Embryonic facial prominence (tissue), 1 donor: ENCODE data around the gene BCL2L2.
"Not testable (repeated sequence)": the region's sequence is repeated elsewhere in the genome, so short reads cannot be mapped to it uniquely, and the experiment has no call there.

Experiments
- DNase-seq: peaks from one replicate; pipeline ENCODE4 v3.0.0-alpha.2; 2016; ENCODE audit errors: extremely low spot score

The BCL2L2 gene

GRCh38 chr14:23306412-23307145 lies at the start of gene BCL2L2:
Gene BCL2L2 (plus strand): TSS chr14:23306833. CDS start chr14:23307768, 935 bp downstream.
- peak; percentile 84 for DNase-seq

- DNase-seq = no peak
These were observed 48.4 kb upstream of the BCL2L2 start for GRCh38 chr14:23258256-23258655.

DNA sequence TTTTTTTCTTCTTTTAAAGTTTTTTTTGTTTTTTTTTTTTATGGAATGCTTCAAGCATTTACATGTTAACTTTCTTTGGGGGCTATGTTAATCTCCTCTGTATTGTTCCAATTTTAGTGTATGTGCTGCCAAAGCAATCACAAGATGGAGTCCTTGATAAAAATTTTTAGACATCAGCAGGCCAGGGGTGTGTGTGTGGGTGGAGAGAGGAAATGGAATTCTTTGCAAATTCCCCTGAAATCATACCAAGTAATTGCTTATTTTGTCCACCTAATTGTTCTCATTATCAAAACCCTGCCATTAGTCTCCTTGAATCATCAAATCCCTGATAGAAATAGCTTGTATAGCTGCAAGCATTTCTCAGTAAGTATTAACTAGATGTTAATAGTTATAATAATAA lies 47.2 kb upstream of the BCL2L2 start:
- DNase-seq = no peak

- DNase-seq = not testable (repeated sequence)
These were observed 45.8 kb upstream of the BCL2L2 start for GRCh38 chr14:23260849-23261248.

DNA sequence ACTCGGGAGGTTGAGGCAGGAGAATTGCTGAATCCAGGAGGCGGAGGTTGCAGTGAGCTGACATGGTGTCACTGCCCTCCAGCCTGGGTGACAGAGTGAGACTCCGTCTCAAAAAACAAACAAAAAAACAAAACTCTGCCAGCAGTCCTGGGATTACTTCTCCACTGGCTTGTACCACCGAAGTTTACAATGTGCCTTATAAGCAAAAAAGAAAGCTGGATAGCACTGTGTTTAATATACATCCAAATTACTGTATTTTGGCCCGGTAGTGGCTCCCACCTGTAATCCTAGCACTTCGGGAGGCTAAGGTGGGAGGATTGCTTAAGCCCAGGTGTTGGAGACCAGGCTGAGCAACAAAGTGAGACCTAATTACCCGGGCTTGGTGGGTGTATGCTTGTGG lies 37.4 kb upstream of the BCL2L2 start:
- DNase-seq = no peak

- DNase-seq = no peak
These were observed 31.2 kb upstream of the BCL2L2 start for GRCh38 chr14:23275412-23275811.

- DNase-seq = no peak
These were observed 29.4 kb upstream of the BCL2L2 start for GRCh38 chr14:23277189-23277588.

GRCh38 chr14:23277928-23278327 lies 28.7 kb upstream of the BCL2L2 start:
- not testable (repeated sequence) for DNase-seq

- DNase-seq = no peak
These were observed 25.4 kb upstream of the BCL2L2 start for GRCh38 chr14:23281247-23281646.

- no peak for DNase-seq
These were observed 21.7 kb upstream of the BCL2L2 start for GRCh38 chr14:23284654-23285529.

GRCh38 chr14:23285530-23286019 lies 21.1 kb upstream of the BCL2L2 start:
- no peak for DNase-seq

DNA sequence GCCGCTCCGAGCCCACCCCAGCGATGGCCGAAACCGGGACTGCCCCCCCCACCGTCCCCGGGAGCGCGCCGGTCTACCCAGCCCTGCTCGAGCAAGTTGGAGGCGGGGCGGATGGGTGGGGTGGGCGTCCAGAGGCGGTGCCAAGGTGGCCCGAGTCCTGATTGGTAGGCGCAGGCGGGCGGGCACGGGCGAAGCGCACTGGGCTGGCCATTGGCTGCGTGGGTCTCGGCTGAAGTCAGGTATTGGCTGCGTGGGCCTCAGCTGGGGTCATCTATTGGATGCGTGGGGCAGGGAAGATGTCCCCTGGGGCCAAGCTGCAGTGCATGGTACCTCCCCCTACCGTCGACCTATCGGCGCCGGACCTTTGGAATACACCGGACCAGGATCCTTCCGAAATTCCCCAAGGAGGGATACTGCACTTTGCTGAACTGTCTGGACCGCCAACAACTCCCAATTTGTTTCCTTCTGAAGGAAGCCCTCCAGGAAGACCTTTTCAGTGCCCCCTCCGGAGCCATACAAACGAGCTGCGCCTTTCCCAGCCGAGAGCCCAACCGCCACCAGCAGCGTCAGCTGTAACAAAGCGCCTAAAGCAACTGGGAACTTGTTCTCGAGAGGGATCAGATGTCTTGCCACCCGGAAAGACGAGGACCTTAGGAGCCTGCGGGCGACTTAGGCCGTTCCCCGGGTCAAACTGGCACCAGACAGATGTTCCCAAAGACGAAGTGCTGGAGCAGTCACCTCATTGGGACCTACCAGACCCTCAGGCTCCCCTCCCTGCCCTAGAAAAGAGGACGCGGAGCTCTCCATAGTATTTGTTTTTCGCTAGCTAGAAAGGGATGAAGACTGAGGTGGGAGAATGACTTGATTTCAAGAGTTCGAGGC lies 20.4 kb upstream of the BCL2L2 start, which contains the start of gene HOMEZ:
HOMEZ (minus strand) TSS at position 113 of the 882 bp plus-strand sequence. CDS start 180 bp downstream, outside the sequence.
- peak; percentile 93 for DNase-seq

DNA sequence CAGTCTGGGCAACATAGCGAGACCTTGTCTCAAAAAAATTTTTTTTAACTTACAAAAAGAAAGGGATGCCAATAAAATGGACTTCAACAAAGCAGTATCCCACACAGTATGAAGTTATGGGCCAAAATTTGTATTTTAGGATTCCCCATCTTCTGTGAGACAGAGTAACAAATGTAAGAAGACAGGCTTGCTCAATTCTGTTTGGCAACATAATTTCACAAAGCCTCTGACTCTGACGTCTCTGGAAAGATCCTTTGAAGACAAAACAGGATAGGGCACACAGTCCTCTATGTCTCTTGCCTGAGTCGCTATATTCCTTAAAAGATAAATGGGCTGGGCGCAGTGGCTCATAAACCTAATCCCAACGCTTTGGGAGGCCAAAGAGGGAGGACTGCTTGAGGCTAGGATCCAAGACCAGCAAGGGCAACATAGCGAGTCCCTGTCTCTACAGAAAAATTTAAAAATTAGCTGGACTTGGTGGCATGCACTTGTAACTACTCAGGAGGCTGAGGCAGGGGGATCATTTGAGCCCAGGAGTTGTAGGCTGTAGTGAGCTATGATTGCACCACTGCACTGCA lies 19.6 kb upstream of the BCL2L2 start:
- no peak for DNase-seq

DNA sequence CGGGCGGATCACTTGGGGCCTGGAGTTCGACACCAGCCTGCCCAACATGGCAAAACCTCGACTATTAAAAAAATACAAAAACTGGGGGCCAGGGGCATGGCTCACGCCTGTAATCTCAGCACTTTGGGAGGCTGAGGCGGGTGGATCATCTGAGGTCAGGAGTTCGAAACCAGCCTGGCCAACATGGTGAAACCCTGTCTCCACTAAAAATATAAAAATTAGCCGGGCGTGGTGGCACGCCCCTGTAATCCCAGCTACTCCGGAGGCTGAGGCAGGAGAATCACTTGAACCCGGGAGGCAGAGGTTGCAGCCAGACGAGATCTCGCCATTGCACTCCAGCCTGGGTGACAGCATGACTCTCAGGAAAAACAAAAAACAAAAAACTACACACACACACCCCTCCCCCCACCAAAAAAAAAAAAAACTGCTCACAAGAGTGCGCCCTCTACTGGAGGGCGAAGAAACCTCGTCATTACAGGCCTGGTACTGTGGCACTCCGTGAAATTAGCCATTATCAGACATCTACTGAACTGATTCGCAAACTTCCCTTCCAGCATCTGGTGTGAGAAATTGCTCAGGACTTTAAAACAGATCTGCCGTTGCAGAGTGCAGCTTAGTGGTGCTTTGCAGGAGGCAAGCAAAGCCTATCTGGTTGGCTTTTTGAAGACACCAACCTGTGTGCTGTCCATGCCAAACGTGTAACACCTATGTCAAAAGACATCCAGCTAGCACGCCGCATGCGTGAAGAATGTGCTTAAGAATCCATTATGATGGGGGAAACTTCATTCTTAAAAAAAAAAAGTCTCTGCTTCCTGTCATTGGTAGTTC lies 11.7 kb upstream of the BCL2L2 start:
- no peak for DNase-seq

- no peak for DNase-seq
These were observed 10.4 kb upstream of the BCL2L2 start for GRCh38 chr14:23296012-23296777.

GRCh38 chr14:23297096-23297495 lies 9.5 kb upstream of the BCL2L2 start:
- no peak for DNase-seq

- no peak for DNase-seq
These were observed 8.9 kb upstream of the BCL2L2 start for GRCh38 chr14:23297611-23298277.

DNA sequence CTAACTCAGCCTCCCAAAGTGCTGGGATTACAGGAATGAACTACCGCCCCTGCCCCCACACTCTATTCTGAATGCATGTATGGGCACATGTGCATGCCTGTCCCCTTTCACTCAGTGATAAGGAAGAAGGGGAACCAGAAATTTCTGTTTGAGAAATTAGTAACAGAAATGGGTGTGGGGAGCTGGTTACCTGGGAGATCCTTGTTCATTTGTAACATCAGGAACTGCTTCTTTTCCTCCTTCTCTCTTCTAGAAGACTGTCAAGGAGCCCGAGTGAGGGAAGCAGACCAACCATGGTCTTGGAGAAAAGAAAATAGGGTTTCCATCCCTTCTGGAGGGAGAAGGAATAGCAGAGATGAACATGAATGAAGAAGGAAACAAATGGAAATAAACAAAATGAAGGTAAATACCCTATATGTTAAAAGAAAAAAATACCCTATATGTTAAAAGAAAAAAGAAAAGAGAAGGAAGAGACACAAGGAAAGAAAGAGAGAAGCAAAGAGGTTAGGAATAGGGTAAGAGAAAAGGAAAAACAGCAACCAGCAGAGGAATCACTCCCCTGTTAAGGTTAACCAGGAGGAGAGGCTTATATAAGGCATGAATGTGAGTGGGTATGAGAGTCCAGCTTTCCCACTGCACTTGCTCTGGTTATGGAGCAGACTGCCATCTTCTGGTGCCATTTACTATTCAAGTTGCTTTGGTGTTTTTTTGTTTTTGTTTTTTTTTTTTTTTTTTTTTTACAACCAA lies 7.2 kb upstream of the BCL2L2 start:
- DNase-seq = no peak
